ENCODE measurements around the gene KAZALD1.

The KAZALD1 gene

DNA sequence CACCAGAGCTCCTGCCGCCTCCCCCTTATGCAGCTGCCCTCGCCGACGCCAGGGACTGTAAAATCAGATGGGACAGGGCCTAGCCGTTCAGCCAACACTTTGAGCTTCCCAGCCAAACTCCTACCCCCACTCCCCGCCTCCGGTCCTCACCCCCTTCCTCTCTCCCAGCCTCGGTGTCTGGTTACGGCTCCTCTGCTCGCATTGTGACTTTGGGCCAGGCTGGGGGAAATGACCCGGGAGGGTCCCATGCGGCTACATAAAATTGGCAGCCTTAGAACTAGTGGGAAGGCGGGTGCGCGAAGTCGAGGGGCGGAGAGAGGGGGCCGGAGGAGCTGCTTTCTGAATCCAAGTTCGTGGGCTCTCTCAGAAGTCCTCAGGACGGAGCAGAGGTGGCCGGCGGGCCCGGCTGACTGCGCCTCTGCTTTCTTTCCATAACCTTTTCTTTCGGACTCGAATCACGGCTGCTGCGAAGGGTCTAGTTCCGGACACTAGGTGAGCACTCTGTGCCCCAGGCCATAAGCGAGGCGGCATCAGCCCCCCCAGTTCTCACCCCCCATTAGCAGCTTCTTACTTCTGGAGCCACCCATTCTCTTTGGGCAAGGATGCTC lies at the start of gene KAZALD1:
Gene KAZALD1 (plus strand): TSS at position 366 of the 608 bp plus-strand sequence. CDS start 604 bp downstream, outside the sequence.
- DNase-seq (ENCODE audit: low spot score) = no peak

GRCh38 chr10:101012525-101013364 lies 49.0 kb upstream of the KAZALD1 start:
- peak; percentile 84 for DNase-seq (ENCODE audit: low spot score)

DNA sequence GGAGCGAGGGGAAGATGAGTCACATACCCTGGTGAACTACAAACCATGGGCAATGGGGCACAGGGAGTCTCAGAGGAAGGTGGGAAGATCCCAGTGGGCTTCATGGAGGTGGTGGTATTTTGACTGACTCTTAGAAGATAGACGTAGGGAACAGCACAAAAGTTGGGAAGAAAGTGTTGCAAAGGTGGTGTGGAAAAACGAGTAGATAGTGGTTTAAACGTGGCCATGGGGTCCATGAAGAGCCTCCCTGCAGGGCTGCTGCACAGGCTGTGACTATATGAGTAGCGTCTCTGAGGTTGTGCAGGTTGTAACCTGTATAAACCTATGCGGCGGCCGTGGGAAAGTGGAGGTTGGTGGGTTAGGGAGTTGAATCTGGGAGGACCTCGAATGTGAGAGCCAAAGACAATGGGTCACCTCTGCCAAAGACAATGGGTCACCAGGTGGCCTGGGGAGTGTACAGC lies 48.4 kb upstream of the KAZALD1 start:
- DNase-seq (ENCODE audit: low spot score) = no peak

GRCh38 chr10:101014230-101014884 lies 47.4 kb upstream of the KAZALD1 start:
- peak; percentile 77 for DNase-seq (ENCODE audit: low spot score)

DNA sequence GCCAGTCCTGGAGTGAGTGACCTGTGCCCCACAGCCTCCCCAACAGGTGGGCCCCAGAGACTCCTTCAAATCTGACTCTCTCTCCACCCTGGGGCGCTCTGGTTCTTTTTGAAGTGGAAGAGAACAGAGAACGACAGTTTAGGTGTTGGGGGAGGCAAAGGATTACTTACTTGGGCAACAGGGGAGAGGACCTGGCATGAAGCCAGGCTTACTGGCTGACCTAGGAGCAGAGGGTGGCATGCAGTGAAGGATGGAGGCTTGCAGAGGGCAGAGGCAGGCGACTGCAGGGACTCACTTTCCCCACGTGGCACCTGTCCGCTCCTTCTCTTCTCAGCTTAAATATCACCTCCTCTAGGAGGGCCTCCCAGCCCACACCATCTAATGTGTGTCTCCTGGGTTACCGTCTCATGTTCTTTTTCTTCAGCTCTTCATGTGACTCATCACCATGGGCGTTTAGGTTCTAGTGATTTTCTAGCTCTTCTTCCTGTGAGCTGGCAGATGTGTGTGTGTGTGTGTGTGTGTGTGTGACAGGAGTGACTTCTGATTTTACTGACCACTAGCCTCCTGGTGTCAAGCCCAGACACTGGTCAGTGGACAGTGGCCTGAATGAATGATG lies 46.7 kb upstream of the KAZALD1 start:
- no peak for DNase-seq (ENCODE audit: low spot score)

GRCh38 chr10:101015582-101015973 lies 46.2 kb upstream of the KAZALD1 start:
- DNase-seq (ENCODE audit: low spot score) = no peak

GRCh38 chr10:101016814-101017213 lies 45.0 kb upstream of the KAZALD1 start:
- DNase-seq (ENCODE audit: low spot score) = no peak

- no peak for DNase-seq (ENCODE audit: low spot score)
Measured at GRCh38 chr10:101018118-101018599, 43.6 kb upstream of the KAZALD1 start.

- peak; percentile 72 for DNase-seq (ENCODE audit: low spot score)
Measured at GRCh38 chr10:101018600-101019439, 43.0 kb upstream of the KAZALD1 start.

DNA sequence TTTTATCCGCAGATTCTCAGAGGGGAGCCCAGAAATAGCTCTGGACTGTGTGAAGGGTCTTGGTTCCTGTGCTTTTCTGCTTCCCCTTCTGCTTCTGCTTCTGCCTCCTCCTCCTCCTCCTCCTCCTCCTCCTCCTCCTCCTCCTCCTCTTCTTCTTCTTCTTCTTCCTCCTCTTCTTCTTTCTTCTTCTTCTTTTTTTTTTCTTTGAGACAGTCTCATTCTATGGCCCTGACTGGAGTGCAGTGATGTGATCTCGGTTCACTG lies 42.4 kb upstream of the KAZALD1 start:
- no peak for DNase-seq (ENCODE audit: low spot score)

- DNase-seq (ENCODE audit: low spot score) = no peak
Measured at GRCh38 chr10:101020427-101021075, 41.2 kb upstream of the KAZALD1 start.

DNA sequence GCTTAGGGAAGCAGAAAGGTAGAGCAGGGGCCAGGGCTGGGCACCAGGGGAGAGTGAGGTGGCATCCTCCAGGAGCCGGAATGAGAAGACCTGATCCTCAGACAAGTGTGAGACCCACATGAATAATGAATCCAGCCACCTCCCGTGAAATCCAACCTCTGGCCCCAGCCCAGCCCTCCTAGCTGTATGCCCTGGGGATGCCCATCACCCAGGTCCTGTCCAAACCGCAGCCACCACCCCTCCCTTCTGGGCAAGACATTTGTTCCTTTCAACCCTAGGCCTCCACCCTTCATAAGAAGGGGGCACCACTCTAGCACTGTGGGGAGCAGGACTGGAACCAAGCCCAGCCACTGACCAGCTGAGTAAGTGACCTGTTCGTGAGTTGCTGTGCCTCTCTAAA lies 40.5 kb upstream of the KAZALD1 start:
- DNase-seq (ENCODE audit: low spot score) = no peak

DNA sequence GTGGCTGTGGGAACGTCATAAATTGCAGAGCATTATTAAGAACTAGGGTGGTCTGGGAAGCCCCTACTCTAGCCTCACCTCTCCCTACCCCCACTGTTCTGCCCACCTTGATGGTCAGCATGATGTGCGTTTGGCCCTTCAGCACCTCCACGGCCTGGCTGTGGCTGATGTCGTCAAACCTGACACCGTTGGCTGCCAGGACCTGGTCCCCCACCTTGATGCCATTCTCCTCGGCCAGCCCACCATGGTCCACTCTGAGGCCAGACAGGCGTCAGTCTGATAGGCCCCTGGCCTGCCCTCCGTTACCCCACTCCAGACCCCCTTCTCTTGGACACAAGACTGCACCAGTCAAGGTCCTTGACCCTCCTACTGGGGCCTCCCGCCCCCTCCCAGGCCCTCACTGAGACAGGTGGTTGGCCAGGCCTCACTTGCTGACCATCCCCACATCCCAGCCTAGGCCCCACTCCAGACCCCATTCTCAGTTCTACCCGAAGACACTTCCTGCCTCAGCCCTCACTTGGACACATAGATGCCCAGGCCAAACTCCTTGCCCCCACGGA lies 40.0 kb upstream of the KAZALD1 start:
- no peak for DNase-seq (ENCODE audit: low spot score)

GRCh38 chr10:101022967-101023705 lies 38.7 kb upstream of the KAZALD1 start:
- DNase-seq (ENCODE audit: low spot score) = no peak

DNA sequence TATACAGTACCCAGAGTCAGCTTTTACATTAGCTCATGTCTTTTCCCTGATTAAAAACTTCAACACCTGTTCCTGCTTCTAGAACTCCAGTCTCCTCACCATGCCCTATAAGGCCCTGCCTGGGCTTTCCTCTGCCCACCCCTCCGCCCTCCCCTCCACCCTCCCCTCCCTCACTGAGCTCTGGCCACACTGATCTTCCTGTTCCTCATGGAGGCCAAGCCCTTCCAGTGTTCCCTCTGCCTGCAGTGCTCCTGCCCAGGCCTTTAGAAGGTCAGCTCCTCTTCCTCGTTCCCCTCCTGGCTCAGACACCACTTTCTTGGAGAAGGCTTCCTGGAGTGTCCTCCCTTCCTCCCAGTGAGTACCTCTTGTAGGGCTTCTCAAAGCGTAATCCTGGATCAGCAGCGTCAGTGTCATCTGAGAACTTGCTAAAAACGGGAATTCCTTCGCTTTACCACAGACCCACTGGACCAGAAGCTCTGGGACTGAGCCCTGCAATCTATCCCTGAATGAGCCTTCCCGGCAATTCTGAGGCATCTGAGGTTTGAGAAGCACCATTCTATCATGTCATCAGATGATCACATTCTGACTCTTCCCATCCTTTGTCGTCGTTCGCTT lies 34.6 kb upstream of the KAZALD1 start:
- no peak for DNase-seq (ENCODE audit: low spot score)

DNA sequence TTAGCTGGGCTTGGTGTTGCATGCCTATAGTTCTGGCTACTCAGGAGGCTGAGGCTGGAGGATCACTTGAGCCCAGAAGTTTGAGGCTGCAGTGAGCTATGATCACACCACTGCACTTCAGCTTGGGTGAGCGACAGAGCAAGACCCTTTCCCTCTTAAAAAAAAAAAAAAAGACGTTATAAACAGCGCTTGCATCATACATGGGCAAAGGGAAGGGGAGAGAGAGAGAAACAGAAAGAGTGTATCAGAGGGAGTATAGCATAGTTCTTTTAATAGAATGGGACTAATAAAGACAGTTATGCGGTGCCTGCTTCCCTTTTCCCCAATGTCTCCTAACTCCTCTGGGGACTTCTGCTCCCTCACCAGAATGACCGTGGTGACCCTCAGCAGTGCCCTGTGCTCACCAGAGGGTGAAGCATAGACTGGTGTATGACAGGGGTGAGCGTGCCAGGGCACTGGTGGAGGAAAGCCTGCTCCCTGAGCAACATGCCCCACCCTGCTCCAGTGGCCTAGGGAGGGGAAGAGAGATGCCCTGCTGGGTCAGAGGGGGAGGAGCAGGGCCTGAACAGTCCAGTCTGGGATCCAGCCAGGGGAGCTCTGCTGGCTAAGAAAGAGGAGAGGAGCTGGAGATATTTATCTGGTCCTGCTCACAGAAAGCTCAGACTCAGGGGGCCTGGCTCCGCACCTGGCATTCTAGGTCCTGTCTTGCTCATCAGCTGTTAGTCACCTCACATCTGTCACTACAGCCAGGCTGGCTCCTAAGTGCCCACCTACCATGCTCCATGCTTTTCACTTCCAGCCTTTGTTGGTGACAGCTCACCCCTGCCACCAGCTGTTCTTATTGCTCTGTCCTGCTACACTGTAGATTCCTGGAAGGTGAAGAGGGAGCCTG lies 33.1 kb upstream of the KAZALD1 start:
- no peak for DNase-seq (ENCODE audit: low spot score)

DNA sequence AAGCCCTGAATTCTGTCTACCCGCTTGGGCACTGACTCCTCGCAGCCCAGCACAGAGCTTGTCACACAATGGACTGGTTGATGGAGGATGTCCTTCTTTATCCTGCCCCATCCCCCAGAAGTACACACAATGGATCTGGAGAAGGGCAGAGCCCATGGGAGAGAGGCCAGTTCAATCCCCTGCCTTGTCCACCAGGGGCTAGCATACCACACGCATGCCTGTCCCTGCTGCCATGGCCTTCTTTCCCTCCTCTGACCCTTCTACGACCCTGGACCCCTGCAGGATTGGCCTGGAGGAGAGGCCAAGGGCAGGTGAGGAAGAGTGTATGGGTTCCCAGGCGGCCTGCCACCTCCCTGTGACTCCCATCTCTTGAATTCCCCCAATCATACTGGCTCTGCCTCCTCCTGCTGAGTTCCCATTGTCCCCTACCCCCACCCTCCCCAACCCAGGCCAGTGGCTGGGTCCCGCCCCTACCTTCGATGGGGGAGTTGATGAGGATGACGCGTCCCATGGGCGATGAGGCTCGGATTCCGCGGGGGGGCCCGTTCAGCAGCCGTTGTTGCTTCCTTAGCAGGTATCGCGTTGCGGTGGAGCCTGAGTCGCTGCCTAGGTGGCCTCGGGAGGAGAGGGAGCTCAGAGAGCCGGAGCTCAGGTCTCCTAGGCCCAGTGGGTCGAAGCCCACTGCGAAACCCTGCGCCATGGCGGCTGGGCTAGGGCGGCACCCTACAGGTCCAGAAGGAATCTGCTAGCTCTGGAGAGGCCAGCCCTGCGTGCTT lies 32.1 kb upstream of the KAZALD1 start:
- no peak for DNase-seq (ENCODE audit: low spot score)
